GF-D8 (cell line): Measurements from ENCODE around the gene DAND5.

ENCODE experiments used
- DNase-seq: peaks from one replicate; lab custom pipeline; 2025; lab: John Stamatoyannopoulos, UW

Gene DAND5

DNA sequence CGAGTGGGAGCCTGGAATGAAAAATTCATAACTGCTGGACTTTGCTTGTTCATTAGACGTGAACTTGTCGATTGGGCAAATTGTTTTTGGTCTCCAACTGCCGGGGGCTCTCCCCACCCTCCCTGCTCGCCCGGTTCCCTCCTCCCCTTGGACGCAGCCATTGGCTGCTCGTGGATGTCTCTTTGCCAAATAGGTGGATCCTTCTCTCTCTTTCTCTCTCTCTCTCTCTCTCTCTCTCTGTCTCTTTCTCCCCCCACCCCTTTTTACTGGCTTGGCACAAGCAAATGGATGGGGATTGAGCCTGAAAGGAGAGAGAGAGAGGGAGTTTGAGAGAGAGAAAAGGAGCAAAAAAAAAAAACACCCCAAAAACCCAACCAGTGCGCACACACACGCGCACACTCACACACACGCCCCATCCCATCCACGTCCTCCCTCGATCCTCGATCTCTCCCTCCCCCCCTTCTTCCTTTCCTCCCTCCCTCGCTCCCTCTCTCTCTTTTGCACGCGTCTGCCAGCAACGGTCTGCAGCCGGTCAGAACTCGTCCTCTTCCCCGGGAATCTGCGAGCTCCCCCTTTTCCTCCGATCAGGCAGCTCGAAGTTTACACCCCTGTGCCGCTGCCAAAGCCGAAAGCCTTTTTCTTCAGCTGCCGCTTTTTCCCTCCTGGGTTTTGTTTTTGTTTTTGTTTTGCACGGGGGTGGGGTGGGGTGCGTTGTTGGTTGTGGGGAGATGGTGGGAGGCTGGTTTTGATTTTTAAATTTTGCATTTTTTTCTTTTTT lies 53.7 kb downstream of the DAND5 start:
- DNase-seq = peak; percentile 87

DNA sequence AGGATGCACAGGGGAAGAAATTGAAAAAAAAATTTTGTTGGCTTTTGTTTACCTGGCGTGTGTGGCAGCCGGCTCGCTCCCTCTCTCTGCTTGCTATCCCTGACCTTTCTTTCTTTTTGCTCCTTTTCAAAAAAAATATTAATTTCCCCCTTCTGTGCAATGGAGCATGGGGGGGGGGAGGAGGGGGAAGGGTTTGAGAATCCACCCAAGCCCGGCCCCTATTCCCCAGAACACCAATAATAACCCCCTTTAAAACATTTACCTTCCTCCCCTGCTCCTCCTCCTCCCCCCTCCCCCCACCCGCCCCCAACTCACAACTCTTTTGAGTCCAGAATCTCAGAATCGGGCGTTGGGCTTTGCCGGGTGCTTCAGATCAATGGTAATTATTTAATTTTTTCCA lies 54.3 kb downstream of the DAND5 start:
- DNase-seq = no peak
